Liver (tissue), 9 donors: ENCODE measurements around the gene CLMN. TPM values are rescaled to one million over a fixed set of nuclear protein-coding genes. Genes with fewer than 3 reads are reported as not detected.

Source experiments
- DNase-seq: peaks from one replicate; pipeline ENCODE4 v3.0.0-alpha.2; 2017; ENCODE audit warnings: low spot score
- H3K27ac ChIP-seq, 2 donors: one replicate each; pipeline ENCODE4 v1.7.0; 2013; ENCODE audit warnings: inconsistent platforms in 2 of 2, low read length in 2 of 2, control low read depth in 1 of 2, low read depth in 1 of 2, mild to moderate bottlenecking in 1 of 2
- H3K27me3 ChIP-seq, 4 donors: one replicate each; pipeline versions ENCODE4 v1.6.1 to v1.7.0; 2013; ENCODE audit warnings: low read length in 3 of 4, inconsistent platforms in 1 of 4, mild to moderate bottlenecking in 1 of 4, moderate library complexity in 1 of 4; ENCODE audit not compliant: control insufficient read depth in 4 of 4, insufficient read depth in 4 of 4
- H3K36me3 ChIP-seq, 4 donors: one replicate each; pipeline versions ENCODE4 v1.6.1 to v1.7.0; 2013; ENCODE audit warnings: low read length in 3 of 4, mild to moderate bottlenecking in 3 of 4, low read depth in 1 of 4, moderate library complexity in 1 of 4; ENCODE audit not compliant: control insufficient read depth in 4 of 4, insufficient read depth in 3 of 4
- H3K4me1 ChIP-seq, 4 donors: one replicate each; pipeline versions ENCODE4 v1.6.1 to v1.7.0; 2013; ENCODE audit warnings: low read length in 3 of 4, mild to moderate bottlenecking in 3 of 4, moderate library complexity in 1 of 4; ENCODE audit not compliant: control insufficient read depth in 4 of 4, insufficient read depth in 4 of 4
- H3K4me3 ChIP-seq, 3 donors: one replicate each; pipeline versions ENCODE4 v1.6.1 to v1.7.0; 2013; ENCODE audit warnings: low read length in 3 of 3, control low read depth in 1 of 3, low read depth in 1 of 3, mild to moderate bottlenecking in 1 of 3
- H3K9ac ChIP-seq, 2 donors: one replicate each; pipeline ENCODE4 v1.7.0; 2013; ENCODE audit warnings: low read length in 2 of 2, mild to moderate bottlenecking in 2 of 2, moderate library complexity in 2 of 2, control low read depth in 1 of 2, low read depth in 1 of 2
- H3K9me3 ChIP-seq, 4 donors: one replicate each; pipeline versions ENCODE4 v1.6.1 to v1.7.0; 2013; ENCODE audit warnings: low read length in 3 of 4; ENCODE audit not compliant: control insufficient read depth in 4 of 4
- ATF3 ChIP-seq: IDR thresholded peaks from 2 replicates; pipeline ENCODE4 v1.6.1; 2016; ENCODE audit warnings: antibody characterized with exemption
- EGR1 ChIP-seq, 2 donors: IDR thresholded peaks; 2 replicates each; pipeline ENCODE4 v1.6.1; 2016 to 2018; ENCODE audit warnings: antibody characterized with exemption in 2 of 2, low read depth in 2 of 2
- FOXA1 ChIP-seq: IDR thresholded peaks from 2 replicates; pipeline ENCODE4 v1.6.1; 2016; ENCODE audit warnings: antibody characterized with exemption
- HNF4A ChIP-seq, 2 donors: conservative IDR thresholded peaks; 2 replicates each; pipeline ENCODE4 v1.6.1; 2016; ENCODE audit warnings: antibody characterized with exemption in 2 of 2, mild to moderate bottlenecking in 2 of 2
- JUND ChIP-seq, 2 donors: IDR thresholded peaks; 2 replicates each; pipeline ENCODE4 v1.6.1; 2016; ENCODE audit warnings: antibody characterized with exemption in 2 of 2
- MAX ChIP-seq: IDR thresholded peaks from 2 replicates; pipeline ENCODE4 v1.6.1; 2016; ENCODE audit warnings: antibody characterized with exemption
- NR2F2 ChIP-seq: IDR thresholded peaks from 2 replicates; pipeline ENCODE4 v1.6.1; 2016; ENCODE audit warnings: antibody characterized with exemption
- RAD21 ChIP-seq, 2 donors: IDR thresholded peaks; 2 replicates each; pipeline ENCODE4 v1.6.1; 2016; ENCODE audit warnings: antibody characterized with exemption in 2 of 2, mild to moderate bottlenecking in 2 of 2
- REST ChIP-seq: IDR thresholded peaks from 2 replicates; pipeline ENCODE4 v1.6.1; 2016; ENCODE audit warnings: antibody characterized with exemption, mild to moderate bottlenecking
- RXRA ChIP-seq, 2 donors: IDR thresholded peaks; 2 replicates each; pipeline ENCODE4 v1.6.1; 2017 to 2018; ENCODE audit warnings: antibody characterized with exemption in 2 of 2, mild to moderate bottlenecking in 1 of 2
- SP1 ChIP-seq: IDR thresholded peaks from 2 replicates; pipeline ENCODE4 v1.6.1; 2018; ENCODE audit warnings: antibody characterized with exemption, mild to moderate bottlenecking
- TAF1 ChIP-seq: conservative IDR thresholded peaks from 2 replicates; pipeline ENCODE4 v1.6.1; 2016; ENCODE audit warnings: antibody characterized with exemption, mild to moderate bottlenecking
- ZBTB33 ChIP-seq: IDR thresholded peaks from 2 replicates; pipeline ENCODE4 v1.6.1; 2016; ENCODE audit warnings: antibody characterized with exemption
- WGBS: extraction: QIAGEN DNeasy Blood & Tissue Kit; methylation state at CpG from one replicate; pipeline ENCODE4 v1.1.7; 2013; 5-methylcytosine and 5-hydroxymethylcytosine counted together
- polyA plus RNA-seq, 2 donors: library from polyadenylated mRNA; stranded (reverse) in 1 of 2; unstranded in 1 of 2; fragments of 200-250 nt in 1 of 2; fragments of >200 nt in 1 of 2; fragmentation: Nextera tagmentation in 1 of 2; extraction: Ambion mirVana in 1 of 2; gene quantifications; one replicate each; pipeline versions ENCODE4 v1.2.1 to v1.2.3, GENCODE V29; 2013 to 2015
- total RNA-seq, 2 donors: library from RNA; depleted of rRNA; stranded (reverse); fragments of >200 nt; gene quantifications; one replicate each; pipeline ENCODE4 v1.2.3, GENCODE V29; 2014
- donor health status: healthy.
- donor health status: healthy.
- donor health status: healthy.
- donor health status: healthy.
- donor health status: healthy.

Gene CLMN
- total and polyA plus RNA-seq, 4 donors: 6.0 to 41.1 (median 24.1) TPM

GRCh38 chr14:95242870-95243269 is 76.8 kb downstream of the CLMN start:
- Histone ChIP-seq H3K9ac (no peak overlapping the region), H3K4me3 (no peak overlapping the region), H3K36me3 (no peaks in the 10 kb centered on the region), H3K9me3 (no peaks in the 10 kb centered on the region), H3K27me3 (no peaks in the 10 kb centered on the region), H3K4me1 (peaks cover 0 to 8% (median 2%) of the 10 kb centered on the region in 4 donors), H3K27ac (no peak overlapping the region)
- no peak for DNase-seq
- WGBS: 96% methylated on average over 1 of the region's 1 CpG
- TF ChIP-seq NR2F2 (no peak), MAX (no peak), TAF1 (no peak), SP1 (no peak), REST (no peak), JUND (IDR thresholded peaks at IDR 0.05) (no peak), ZBTB33 (no peak), FOXA1 (no peak), RXRA (IDR thresholded peaks at IDR 0.05) (no peak), ATF3 (no peak), RAD21 (IDR thresholded peaks at IDR 0.05) (no peak)

GRCh38 chr14:95240859-95241813 is 78.6 kb downstream of the CLMN start:
- H3K9ac ChIP-seq: no peak overlapping the region
- DNase-seq: no peak
- H3K4me3 ChIP-seq: no peak overlapping the region
- no peaks in the 10 kb centered on the region for H3K9me3 ChIP-seq
- peaks cover 6 to 23% (median 14%) of the 10 kb centered on the region in 4 donors for H3K4me1 ChIP-seq
- TF ChIP-seq REST (no peak), HNF4A (conservative IDR thresholded peaks at IDR 0.05) (no peak), EGR1 (IDR thresholded peaks at IDR 0.05; ENCODE audit: low read depth in 2 of 2) (no peak), SP1 (no peak), FOXA1 (no peak)
- no peaks in the 10 kb centered on the region for H3K27me3 ChIP-seq
- no peak overlapping the region for H3K27ac ChIP-seq
- no peaks in the 10 kb centered on the region for H3K36me3 ChIP-seq
- 86% methylated on average over 6 of the region's 6 CpGs for WGBS
